GM18861 (cell line): ENCODE data around the gene FLNC.

Source experiments
- ATAC-seq: cut with Tn5 transposase; IDR thresholded peaks from one replicate; pipeline ENCODE4 v1.9.1; 2021; ENCODE audit not compliant: unreplicated experiment

Gene FLNC

GRCh38 chr7:128830231-128831177, at the start of gene FLNC:
Gene FLNC (plus strand): TSS chr7:128830406. CDS start chr7:128830638, 232 bp downstream.
- ATAC-seq, result no peak

GRCh38 chr7:128781126-128781525, 49.1 kb upstream of the FLNC start:
- no peak for ATAC-seq

- ATAC-seq, result no peak
Measured at GRCh38 chr7:128781851-128782250, 48.4 kb upstream of the FLNC start.

- ATAC-seq, result no peak
Measured at GRCh38 chr7:128783143-128783861, 46.9 kb upstream of the FLNC start.

- no peak for ATAC-seq
Measured at GRCh38 chr7:128785738-128786137, 44.5 kb upstream of the FLNC start.

GRCh38 chr7:128788446-128789412, 41.5 kb upstream of the FLNC start:
- no peak for ATAC-seq

GRCh38 chr7:128790315-128791041, 39.7 kb upstream of the FLNC start:
- peak; percentile 5 for ATAC-seq

GRCh38 chr7:128791121-128791971, 38.9 kb upstream of the FLNC start, which contains the start of gene CCDC136:
Gene CCDC136 (plus strand): TSS chr7:128791968. CDS start chr7:128792412, 444 bp downstream.
- peak; percentile 60 for ATAC-seq

GRCh38 chr7:128791972-128792327, 38.3 kb upstream of the FLNC start:
- ATAC-seq, result no peak

GRCh38 chr7:128792471-128793180, 37.6 kb upstream of the FLNC start:
- no peak for ATAC-seq

GRCh38 chr7:128793181-128793547, 37.0 kb upstream of the FLNC start:
- no peak for ATAC-seq

- ATAC-seq, result no peak
Measured at GRCh38 chr7:128794020-128794419, 36.2 kb upstream of the FLNC start.

- ATAC-seq, result no peak
Measured at GRCh38 chr7:128794436-128794835, 35.8 kb upstream of the FLNC start.

GRCh38 chr7:128795129-128795528, 35.1 kb upstream of the FLNC start:
- ATAC-seq, result no peak

- ATAC-seq, result no peak
Measured at GRCh38 chr7:128796327-128796726, 33.9 kb upstream of the FLNC start.

- no peak for ATAC-seq
Measured at GRCh38 chr7:128799451-128799850, 30.8 kb upstream of the FLNC start.

GRCh38 chr7:128800567-128800966, 29.6 kb upstream of the FLNC start:
- no peak for ATAC-seq

GRCh38 chr7:128801003-128801402, 29.2 kb upstream of the FLNC start:
- ATAC-seq, result no peak
